ENCODE data around the gene C6orf47. TPM values are rescaled to one million over a fixed set of nuclear protein-coding genes. Genes with fewer than 3 reads are reported as not detected.

The C6orf47 gene
- total and polyA plus RNA-seq, 2 of the 13 experiments (the other 11 are each of a cell fraction or from before 2014, with no cell fraction given): 1.7 to 18.1 TPM

DNA sequence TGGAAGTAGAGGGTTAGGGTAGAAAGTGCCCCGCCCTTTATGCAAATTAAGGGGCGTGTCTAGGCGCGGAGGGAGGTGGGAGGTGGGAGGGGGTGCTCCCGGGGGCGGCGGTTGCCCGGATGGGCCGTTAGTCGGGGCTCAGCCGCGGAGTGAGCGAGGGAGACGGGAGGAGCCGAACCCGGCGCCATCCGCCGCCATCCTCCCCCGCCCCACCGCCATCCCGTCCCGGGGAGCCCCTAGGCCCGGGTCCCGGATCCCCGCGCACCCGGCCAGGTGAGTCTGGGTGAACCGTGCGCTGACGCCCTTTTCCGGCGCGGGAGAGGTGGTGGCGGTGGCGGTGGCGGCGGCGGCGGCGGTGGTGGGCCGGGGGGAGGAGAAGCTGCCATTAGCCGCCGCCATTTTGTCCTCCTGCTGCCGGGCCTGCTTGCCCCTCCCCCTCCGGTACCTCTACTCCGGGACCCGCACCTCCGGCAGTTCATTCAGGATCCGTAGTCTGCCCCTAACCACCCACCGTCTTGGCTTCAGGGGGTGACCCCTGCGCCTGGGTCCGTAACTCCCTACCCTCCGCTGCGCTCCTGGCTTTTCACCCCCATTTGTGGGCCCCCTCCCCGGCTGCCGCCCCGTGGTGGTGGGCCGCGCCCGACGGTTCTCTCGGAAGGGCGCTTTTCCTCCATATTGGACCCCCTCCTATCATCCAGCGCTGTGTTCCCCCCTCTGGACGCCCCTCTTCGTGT is 39.8 kb downstream of the C6orf47 start, which contains the start of gene PRRC2A (continued):
- TF ChIP-seq KMT2A (CRISPR knock-in tag; IDR thresholded peaks at IDR 0.05): peak; percentile 88
- TF ChIP-seq CC2D1A (CRISPR knock-in tag; IDR thresholded peaks at IDR 0.05): no peak
- peak; percentile 86; the same call in 1 of the 2 replicates for TF ChIP-seq ZNF333 (CRISPR knock-in tag; IDR thresholded peaks at IDR 0.05; ENCODE audit: borderline replicate concordance)
- no peak for TF ChIP-seq ZNF510 (CRISPR knock-in tag; IDR thresholded peaks at IDR 0.05; ENCODE audit: low read depth)
- TF ChIP-seq KDM5B (CRISPR knock-in tag; IDR thresholded peaks at IDR 0.05; ENCODE audit: borderline replicate concordance): peak; percentile 65; the same call in 1 of the 2 replicates
- no peak for TF ChIP-seq ZUFSP (CRISPR knock-in tag; IDR thresholded peaks at IDR 0.05; ENCODE audit: borderline replicate concordance)
- TF ChIP-seq RFX5 (IDR thresholded peaks at IDR 0.05; ENCODE audit: low read depth, low read length): no peak
- no peak for TF ChIP-seq JUN (CRISPR knock-in tag; IDR thresholded peaks at IDR 0.05)
- TF ChIP-seq ZNF136 (CRISPR knock-in tag; IDR thresholded peaks at IDR 0.05; ENCODE audit: low read depth): 0 out of 2 replicates have a peak, but pooled peaks have one; percentile 53
- no peak for TF ChIP-seq ZNF7 (CRISPR knock-in tag; IDR thresholded peaks at IDR 0.05)
- TF ChIP-seq ZNF773 (CRISPR knock-in tag; IDR thresholded peaks at IDR 0.05; ENCODE audit: borderline replicate concordance): no peak
- TF ChIP-seq SMAD9 (CRISPR knock-in tag; IDR thresholded peaks at IDR 0.05): no peak
- TF ChIP-seq PCBP2 (optimal IDR thresholded peaks at IDR 0.05; ENCODE audit: low read depth, low read length, poor library complexity, severe bottlenecking): no peak
- TF ChIP-seq, protein P1, sequence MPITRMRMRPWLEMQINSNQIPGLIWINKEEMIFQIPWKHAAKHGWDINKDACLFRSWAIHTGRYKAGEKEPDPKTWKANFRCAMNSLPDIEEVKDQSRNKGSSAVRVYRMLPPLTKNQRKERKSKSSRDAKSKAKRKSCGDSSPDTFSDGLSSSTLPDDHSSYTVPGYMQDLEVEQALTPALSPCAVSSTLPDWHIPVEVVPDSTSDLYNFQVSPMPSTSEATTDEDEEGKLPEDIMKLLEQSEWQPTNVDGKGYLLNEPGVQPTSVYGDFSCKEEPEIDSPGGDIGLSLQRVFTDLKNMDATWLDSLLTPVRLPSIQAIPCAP (CRISPR knock-in tag; IDR thresholded peaks at IDR 0.05; ENCODE audit: low read depth): no peak
- no peak for TF ChIP-seq ZFP36 (IDR thresholded peaks at IDR 0.05; ENCODE audit: borderline replicate concordance, low read depth, low read length, partially characterized antibody)
- TF ChIP-seq, protein P2, sequence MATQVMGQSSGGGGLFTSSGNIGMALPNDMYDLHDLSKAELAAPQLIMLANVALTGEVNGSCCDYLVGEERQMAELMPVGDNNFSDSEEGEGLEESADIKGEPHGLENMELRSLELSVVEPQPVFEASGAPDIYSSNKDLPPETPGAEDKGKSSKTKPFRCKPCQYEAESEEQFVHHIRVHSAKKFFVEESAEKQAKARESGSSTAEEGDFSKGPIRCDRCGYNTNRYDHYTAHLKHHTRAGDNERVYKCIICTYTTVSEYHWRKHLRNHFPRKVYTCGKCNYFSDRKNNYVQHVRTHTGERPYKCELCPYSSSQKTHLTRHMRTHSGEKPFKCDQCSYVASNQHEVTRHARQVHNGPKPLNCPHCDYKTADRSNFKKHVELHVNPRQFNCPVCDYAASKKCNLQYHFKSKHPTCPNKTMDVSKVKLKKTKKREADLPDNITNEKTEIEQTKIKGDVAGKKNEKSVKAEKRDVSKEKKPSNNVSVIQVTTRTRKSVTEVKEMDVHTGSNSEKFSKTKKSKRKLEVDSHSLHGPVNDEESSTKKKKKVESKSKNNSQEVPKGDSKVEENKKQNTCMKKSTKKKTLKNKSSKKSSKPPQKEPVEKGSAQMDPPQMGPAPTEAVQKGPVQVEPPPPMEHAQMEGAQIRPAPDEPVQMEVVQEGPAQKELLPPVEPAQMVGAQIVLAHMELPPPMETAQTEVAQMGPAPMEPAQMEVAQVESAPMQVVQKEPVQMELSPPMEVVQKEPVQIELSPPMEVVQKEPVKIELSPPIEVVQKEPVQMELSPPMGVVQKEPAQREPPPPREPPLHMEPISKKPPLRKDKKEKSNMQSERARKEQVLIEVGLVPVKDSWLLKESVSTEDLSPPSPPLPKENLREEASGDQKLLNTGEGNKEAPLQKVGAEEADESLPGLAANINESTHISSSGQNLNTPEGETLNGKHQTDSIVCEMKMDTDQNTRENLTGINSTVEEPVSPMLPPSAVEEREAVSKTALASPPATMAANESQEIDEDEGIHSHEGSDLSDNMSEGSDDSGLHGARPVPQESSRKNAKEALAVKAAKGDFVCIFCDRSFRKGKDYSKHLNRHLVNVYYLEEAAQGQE (IDR thresholded peaks at IDR 0.05; ENCODE audit: borderline replicate concordance in 1 of 2, low read depth in 1 of 2, low read length in 2 of 2): peak in 1 of 2 experiments; percentile 40; a peak in 1 of 4 replicates
- TF ChIP-seq, protein P3, sequence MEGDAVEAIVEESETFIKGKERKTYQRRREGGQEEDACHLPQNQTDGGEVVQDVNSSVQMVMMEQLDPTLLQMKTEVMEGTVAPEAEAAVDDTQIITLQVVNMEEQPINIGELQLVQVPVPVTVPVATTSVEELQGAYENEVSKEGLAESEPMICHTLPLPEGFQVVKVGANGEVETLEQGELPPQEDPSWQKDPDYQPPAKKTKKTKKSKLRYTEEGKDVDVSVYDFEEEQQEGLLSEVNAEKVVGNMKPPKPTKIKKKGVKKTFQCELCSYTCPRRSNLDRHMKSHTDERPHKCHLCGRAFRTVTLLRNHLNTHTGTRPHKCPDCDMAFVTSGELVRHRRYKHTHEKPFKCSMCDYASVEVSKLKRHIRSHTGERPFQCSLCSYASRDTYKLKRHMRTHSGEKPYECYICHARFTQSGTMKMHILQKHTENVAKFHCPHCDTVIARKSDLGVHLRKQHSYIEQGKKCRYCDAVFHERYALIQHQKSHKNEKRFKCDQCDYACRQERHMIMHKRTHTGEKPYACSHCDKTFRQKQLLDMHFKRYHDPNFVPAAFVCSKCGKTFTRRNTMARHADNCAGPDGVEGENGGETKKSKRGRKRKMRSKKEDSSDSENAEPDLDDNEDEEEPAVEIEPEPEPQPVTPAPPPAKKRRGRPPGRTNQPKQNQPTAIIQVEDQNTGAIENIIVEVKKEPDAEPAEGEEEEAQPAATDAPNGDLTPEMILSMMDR (CRISPR knock-in tag; IDR thresholded peaks at IDR 0.05): peak; percentile 24; the same call in 1 of the 2 replicates
- TF ChIP-seq HIVEP1 (CRISPR knock-in tag; IDR thresholded peaks at IDR 0.05): peak; percentile 75; the same call in 1 of the 2 replicates
- TF ChIP-seq, protein P4, sequence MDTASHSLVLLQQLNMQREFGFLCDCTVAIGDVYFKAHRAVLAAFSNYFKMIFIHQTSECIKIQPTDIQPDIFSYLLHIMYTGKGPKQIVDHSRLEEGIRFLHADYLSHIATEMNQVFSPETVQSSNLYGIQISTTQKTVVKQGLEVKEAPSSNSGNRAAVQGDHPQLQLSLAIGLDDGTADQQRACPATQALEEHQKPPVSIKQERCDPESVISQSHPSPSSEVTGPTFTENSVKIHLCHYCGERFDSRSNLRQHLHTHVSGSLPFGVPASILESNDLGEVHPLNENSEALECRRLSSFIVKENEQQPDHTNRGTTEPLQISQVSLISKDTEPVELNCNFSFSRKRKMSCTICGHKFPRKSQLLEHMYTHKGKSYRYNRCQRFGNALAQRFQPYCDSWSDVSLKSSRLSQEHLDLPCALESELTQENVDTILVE (CRISPR knock-in tag; IDR thresholded peaks at IDR 0.05): peak; percentile 96
- TF ChIP-seq ERF (CRISPR knock-in tag; IDR thresholded peaks at IDR 0.05): peak; percentile 68; the same call in 1 of the 2 replicates

Data from HepG2 (cell line).